Nephron (organoid): ENCODE results near the gene AHRR.
"Not testable (repeated sequence)": the region's sequence is repeated elsewhere in the genome, so short reads cannot be mapped to it uniquely, and the experiment has no call there.

Experiments used
- H3K27ac Mint-ChIP-seq, 3 experiments: 2 replicates each; pipeline ENCODE4 v1.8.0; 2020; ENCODE audit warnings: mixed read lengths in 3 of 3, mild to moderate bottlenecking in 2 of 3, moderate library complexity in 1 of 3
- H3K27me3 Mint-ChIP-seq: 2 replicates; pipeline ENCODE4 v1.8.0; 2021; ENCODE audit warnings: low read depth, mild to moderate bottlenecking, moderate library complexity, mixed read lengths
- H3K36me3 Mint-ChIP-seq: 2 replicates; pipeline ENCODE4 v1.8.0; 2020; ENCODE audit warnings: low read depth, mixed read lengths
- H3K4me1 Mint-ChIP-seq: 2 replicates; pipeline ENCODE4 v1.8.0; 2020; ENCODE audit warnings: mixed read lengths
- H3K4me3 Mint-ChIP-seq, 3 experiments: 2 replicates each; pipeline ENCODE4 v1.8.0; 2020; ENCODE audit warnings: mild to moderate bottlenecking in 3 of 3, mixed read lengths in 3 of 3, moderate library complexity in 2 of 3
- H3K9me3 Mint-ChIP-seq: 2 replicates; pipeline ENCODE4 v1.8.0; 2020; ENCODE audit warnings: mixed read lengths
- CTCF ChIP-seq, 3 experiments: fragments of 200-600 bp; sonication (generic); IDR thresholded peaks; one replicate each; pipeline ENCODE4 v1.5.0; 2021; ENCODE audit warnings: antibody characterized with exemption in 3 of 3; ENCODE audit not compliant: unreplicated experiment in 3 of 3

AHRR gene

GRCh38 chr5:321230-321725 is at the start of gene AHRR:
Gene AHRR, plus strand, starts transcription at chr5:321714. Its CDS starts 22,189 bp downstream, at chr5:343903.
- no peaks in the 10 kb centered on the region for H3K4me1 Mint-ChIP-seq
- H3K9me3 Mint-ChIP-seq, result no peaks in the 10 kb centered on the region
- H3K27ac Mint-ChIP-seq, result no peak within 1 kb of the TSS
- H3K36me3 Mint-ChIP-seq, result peaks cover 1% of the 10 kb centered on the region
- H3K27me3 Mint-ChIP-seq, result peaks cover 77% of the 10 kb centered on the region
- H3K4me3 Mint-ChIP-seq, result peak within 1 kb of the TSS; percentile 68 to 78 (median 76)
- peak; percentile 36 to 43 (median 38) for TF ChIP-seq CTCF (IDR thresholded peaks at IDR 0.05; ENCODE audit: unreplicated experiment in 3 of 3)

GRCh38 chr5:271828-272167 is 49.7 kb upstream of the AHRR start:
- not testable (repeated sequence) for H3K27me3 Mint-ChIP-seq, H3K27ac Mint-ChIP-seq, H3K9me3 Mint-ChIP-seq
- H3K4me3 Mint-ChIP-seq, result peak overlapping the region; percentile 88 to 95 (median 93)
- H3K4me1 Mint-ChIP-seq, result peaks cover 27% of the 10 kb centered on the region
- peaks cover 16% of the 10 kb centered on the region for H3K36me3 Mint-ChIP-seq

- H3K4me1 Mint-ChIP-seq, result peaks cover 27% of the 10 kb centered on the region
- not testable (repeated sequence) for H3K9me3 Mint-ChIP-seq, H3K27me3 Mint-ChIP-seq
- H3K36me3 Mint-ChIP-seq, result peaks cover 16% of the 10 kb centered on the region
- H3K4me3 Mint-ChIP-seq, result peak overlapping the region; percentile 85 to 95 (median 93)
- H3K27ac Mint-ChIP-seq, result peak overlapping the region in 1 of 3 experiments; percentile 8
These were observed 48.4 kb upstream of the AHRR start for GRCh38 chr5:273091-273490.

- H3K27ac Mint-ChIP-seq, result peak overlapping the region in 1 of 3 experiments; percentile 8
- peak overlapping the region; percentile 85 to 95 (median 93) for H3K4me3 Mint-ChIP-seq
- H3K27me3 Mint-ChIP-seq, H3K9me3 Mint-ChIP-seq: not testable (repeated sequence)
- H3K4me1 Mint-ChIP-seq, result peaks cover 27% of the 10 kb centered on the region
- H3K36me3 Mint-ChIP-seq, result peaks cover 16% of the 10 kb centered on the region
These were observed 48.0 kb upstream of the AHRR start for GRCh38 chr5:273491-273890.

GRCh38 chr5:274346-274745 is 47.2 kb upstream of the AHRR start:
- H3K4me3 Mint-ChIP-seq, result peak overlapping the region in 2 of 3 experiments; percentile 48 to 60
- H3K27ac Mint-ChIP-seq, H3K9me3 Mint-ChIP-seq, H3K27me3 Mint-ChIP-seq: not testable (repeated sequence)
- H3K4me1 Mint-ChIP-seq, result peaks cover 27% of the 10 kb centered on the region
- peaks cover 18% of the 10 kb centered on the region for H3K36me3 Mint-ChIP-seq

GRCh38 chr5:278646-279045 is 42.9 kb upstream of the AHRR start:
- H3K27me3 Mint-ChIP-seq, result no peaks in the 10 kb centered on the region
- peaks cover 2% of the 10 kb centered on the region for H3K4me1 Mint-ChIP-seq
- H3K9me3 Mint-ChIP-seq, result peaks cover 16% of the 10 kb centered on the region
- TF ChIP-seq CTCF (IDR thresholded peaks at IDR 0.05; ENCODE audit: unreplicated experiment in 3 of 3), result no peak
- H3K27ac Mint-ChIP-seq, result no peak overlapping the region
- H3K4me3 Mint-ChIP-seq, result no peak overlapping the region
- H3K36me3 Mint-ChIP-seq, result peaks cover 52% of the 10 kb centered on the region

- H3K36me3 Mint-ChIP-seq, result peaks cover 58% of the 10 kb centered on the region
- not testable (repeated sequence) for H3K27ac Mint-ChIP-seq, H3K4me3 Mint-ChIP-seq, H3K27me3 Mint-ChIP-seq, H3K4me1 Mint-ChIP-seq
- peaks cover 16% of the 10 kb centered on the region for H3K9me3 Mint-ChIP-seq
These were observed 42.4 kb upstream of the AHRR start for GRCh38 chr5:279051-279665.

GRCh38 chr5:285991-286557 is 35.4 kb upstream of the AHRR start:
- TF ChIP-seq CTCF (IDR thresholded peaks at IDR 0.05; ENCODE audit: unreplicated experiment in 3 of 3), result no peak
- Mint-ChIP-seq H3K36me3 (peaks cover 57% of the 10 kb centered on the region), H3K4me1 (no peaks in the 10 kb centered on the region), H3K9me3 (peaks cover 15% of the 10 kb centered on the region), H3K4me3 (no peak overlapping the region), H3K27me3 (no peaks in the 10 kb centered on the region), H3K27ac (no peak overlapping the region)

- H3K36me3 Mint-ChIP-seq, result peaks cover 47% of the 10 kb centered on the region
- H3K4me1 Mint-ChIP-seq, H3K4me3 Mint-ChIP-seq, H3K9me3 Mint-ChIP-seq, H3K27me3 Mint-ChIP-seq, H3K27ac Mint-ChIP-seq: not testable (repeated sequence)
These were observed 31.3 kb upstream of the AHRR start for GRCh38 chr5:290200-290599.

GRCh38 chr5:291345-291744 is 30.2 kb upstream of the AHRR start:
- Mint-ChIP-seq H3K27ac (peak overlapping the region in 1 of 3 experiments; percentile 13), H3K36me3 (peaks cover 35% of the 10 kb centered on the region)
- H3K27me3 Mint-ChIP-seq, H3K9me3 Mint-ChIP-seq, H3K4me1 Mint-ChIP-seq, H3K4me3 Mint-ChIP-seq: not testable (repeated sequence)

GRCh38 chr5:294788-295187 is 26.7 kb upstream of the AHRR start:
- H3K4me3 Mint-ChIP-seq, H3K27ac Mint-ChIP-seq, H3K27me3 Mint-ChIP-seq, H3K9me3 Mint-ChIP-seq, H3K4me1 Mint-ChIP-seq: not testable (repeated sequence)
- H3K36me3 Mint-ChIP-seq, result peaks cover 27% of the 10 kb centered on the region

GRCh38 chr5:296207-296606 is 25.3 kb upstream of the AHRR start:
- H3K9me3 Mint-ChIP-seq, H3K4me3 Mint-ChIP-seq, H3K27ac Mint-ChIP-seq, H3K4me1 Mint-ChIP-seq, H3K27me3 Mint-ChIP-seq: not testable (repeated sequence)
- H3K36me3 Mint-ChIP-seq, result peaks cover 25% of the 10 kb centered on the region
